ENCODE data around the gene LCN15. TPM values are rescaled to one million over a fixed set of nuclear protein-coding genes. Genes with fewer than 3 reads are reported as not detected.

LCN15 gene
- total and polyA plus RNA-seq, 2 experiments from 2014 or later, result 0.76 to 0.90 TPM

- Histone ChIP-seq H2AFZ (no peak overlapping the region), H3K79me2 (replicated peaks; ENCODE audit: insufficient read depth) (peaks cover 26% of the 10 kb centered on the region), H3K9me2 (ENCODE audit: insufficient read depth) (no peaks in the 10 kb centered on the region), H3K36me3 (ENCODE audit: insufficient read depth) (peaks cover 22% of the 10 kb centered on the region), H3K27me3 (ENCODE audit: insufficient read depth) (peaks cover 6% of the 10 kb centered on the region), H3K4me1 (ENCODE audit: insufficient read depth) (peaks cover 9% of the 10 kb centered on the region; the same call in 1 of the 2 replicates), H3K4me2 (no peak overlapping the region), H3K27ac (ENCODE audit: low read depth) (no peak overlapping the region; the same call in 1 of the 2 replicates), H4K20me1 (replicated peaks; ENCODE audit: insufficient read depth) (peaks cover 31% of the 10 kb centered on the region), H3K4me3 (no peak overlapping the region), H3F3A (replicated peaks; ENCODE audit: low read depth) (peaks cover 50% of the 10 kb centered on the region)
- Mint-ChIP-seq H3K9me3 (no peaks in the 10 kb centered on the region), H3K27me3 (ENCODE audit: insufficient read depth, low read depth, poor library complexity) (peaks cover 33% of the 10 kb centered on the region), H3K36me3 (ENCODE audit: low read depth) (peaks cover 50% of the 10 kb centered on the region), H3K4me3 (peak overlapping the region; percentile 10; the same call in 1 of the 3 replicates), H3K27ac (no peak overlapping the region), H3K4me1 (peaks cover 21% of the 10 kb centered on the region)
- ATAC-seq, result no peak
- DNase-seq (ENCODE audit: low spot score), result no peak
- TF ChIP-seq EZH2phosphoT487 (IDR thresholded peaks at IDR 0.05; ENCODE audit: unreplicated experiment), result no peak
- TF ChIP-seq ZNF462 (CRISPR knock-in tag; IDR thresholded peaks at IDR 0.05), result no peak
- TF ChIP-seq POLR2AphosphoS5 (IDR thresholded peaks at IDR 0.05; ENCODE audit: low read depth), result no peak
- TF ChIP-seq, protein P1, sequence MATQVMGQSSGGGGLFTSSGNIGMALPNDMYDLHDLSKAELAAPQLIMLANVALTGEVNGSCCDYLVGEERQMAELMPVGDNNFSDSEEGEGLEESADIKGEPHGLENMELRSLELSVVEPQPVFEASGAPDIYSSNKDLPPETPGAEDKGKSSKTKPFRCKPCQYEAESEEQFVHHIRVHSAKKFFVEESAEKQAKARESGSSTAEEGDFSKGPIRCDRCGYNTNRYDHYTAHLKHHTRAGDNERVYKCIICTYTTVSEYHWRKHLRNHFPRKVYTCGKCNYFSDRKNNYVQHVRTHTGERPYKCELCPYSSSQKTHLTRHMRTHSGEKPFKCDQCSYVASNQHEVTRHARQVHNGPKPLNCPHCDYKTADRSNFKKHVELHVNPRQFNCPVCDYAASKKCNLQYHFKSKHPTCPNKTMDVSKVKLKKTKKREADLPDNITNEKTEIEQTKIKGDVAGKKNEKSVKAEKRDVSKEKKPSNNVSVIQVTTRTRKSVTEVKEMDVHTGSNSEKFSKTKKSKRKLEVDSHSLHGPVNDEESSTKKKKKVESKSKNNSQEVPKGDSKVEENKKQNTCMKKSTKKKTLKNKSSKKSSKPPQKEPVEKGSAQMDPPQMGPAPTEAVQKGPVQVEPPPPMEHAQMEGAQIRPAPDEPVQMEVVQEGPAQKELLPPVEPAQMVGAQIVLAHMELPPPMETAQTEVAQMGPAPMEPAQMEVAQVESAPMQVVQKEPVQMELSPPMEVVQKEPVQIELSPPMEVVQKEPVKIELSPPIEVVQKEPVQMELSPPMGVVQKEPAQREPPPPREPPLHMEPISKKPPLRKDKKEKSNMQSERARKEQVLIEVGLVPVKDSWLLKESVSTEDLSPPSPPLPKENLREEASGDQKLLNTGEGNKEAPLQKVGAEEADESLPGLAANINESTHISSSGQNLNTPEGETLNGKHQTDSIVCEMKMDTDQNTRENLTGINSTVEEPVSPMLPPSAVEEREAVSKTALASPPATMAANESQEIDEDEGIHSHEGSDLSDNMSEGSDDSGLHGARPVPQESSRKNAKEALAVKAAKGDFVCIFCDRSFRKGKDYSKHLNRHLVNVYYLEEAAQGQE (IDR thresholded peaks at IDR 0.05; ENCODE audit: unreplicated experiment), result no peak
- TF ChIP-seq, protein P2, sequence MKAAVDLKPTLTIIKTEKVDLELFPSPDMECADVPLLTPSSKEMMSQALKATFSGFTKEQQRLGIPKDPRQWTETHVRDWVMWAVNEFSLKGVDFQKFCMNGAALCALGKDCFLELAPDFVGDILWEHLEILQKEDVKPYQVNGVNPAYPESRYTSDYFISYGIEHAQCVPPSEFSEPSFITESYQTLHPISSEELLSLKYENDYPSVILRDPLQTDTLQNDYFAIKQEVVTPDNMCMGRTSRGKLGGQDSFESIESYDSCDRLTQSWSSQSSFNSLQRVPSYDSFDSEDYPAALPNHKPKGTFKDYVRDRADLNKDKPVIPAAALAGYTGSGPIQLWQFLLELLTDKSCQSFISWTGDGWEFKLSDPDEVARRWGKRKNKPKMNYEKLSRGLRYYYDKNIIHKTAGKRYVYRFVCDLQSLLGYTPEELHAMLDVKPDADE (IDR thresholded peaks at IDR 0.05), result no peak
- TF ChIP-seq ZNF331 (CRISPR knock-in tag; IDR thresholded peaks at IDR 0.05; ENCODE audit: low read depth), result no peak
- TF ChIP-seq CREB1 (CRISPR knock-in tag; IDR thresholded peaks at IDR 0.05; ENCODE audit: low read depth), result no peak
- no peak for TF ChIP-seq CTCF (conservative IDR thresholded peaks at IDR 0.05; ENCODE audit: low read depth in 2 of 2)
- TF ChIP-seq JUNB (IDR thresholded peaks at IDR 0.05; ENCODE audit: unreplicated experiment), result no peak
- TF ChIP-seq STAT1 (IDR thresholded peaks at IDR 0.05; ENCODE audit: unreplicated experiment), result no peak
- no peak for TF ChIP-seq EZH2 (IDR thresholded peaks at IDR 0.05; ENCODE audit: low read depth, unreplicated experiment)
- no peak for TF ChIP-seq NANOG (IDR thresholded peaks at IDR 0.05; ENCODE audit: borderline replicate concordance)
- no peak for TF ChIP-seq ZNF114 (CRISPR knock-in tag; IDR thresholded peaks at IDR 0.05)
Measured at GRCh38 chr9:136723989-136724388, 40.3 kb downstream of the LCN15 start.
